H1 (cell line): ENCODE data around the gene GPR179. TPM values are rescaled to one million over a fixed set of nuclear protein-coding genes. Genes with fewer than 3 reads are reported as not detected.

Source experiments
- CTCF ChIA-PET: fragments of 300-600 bp; sonication (Branson Sonifier 250); formaldehyde crosslinking; loops from one replicate; lab custom pipeline; 2021; ENCODE audit not compliant: partially characterized antibody; lab: Charles Lee
- POLR2A ChIA-PET: fragments of 300-600 bp; sonication (Branson Sonifier 250); formaldehyde crosslinking; loops from one replicate; lab custom pipeline; 2021; ENCODE audit warnings: inconsistent platforms; ENCODE audit not compliant: partially characterized antibody; lab: Charles Lee
- DNase-seq, 2 experiments: peaks; one replicate each; pipeline versions ENCODE4 v3.0.0 to v3.0.0-alpha.2; 2010 to 2022; ENCODE audit warnings: low spot score in 2 of 2, low read depth in 1 of 2, mixed read lengths in 1 of 2
- FAIRE-seq: peaks from 2 replicates; lab custom pipeline; 2011; peaks lifted over from hg19 to GRCh38; lab: Jason Lieb, UNC
- H2AFZ ChIP-seq: 2 replicates; pipeline ENCODE4 v1.8.1; 2012; ENCODE audit warnings: low read length, inconsistent platforms
- H2AK5ac ChIP-seq: 2 replicates; pipeline ENCODE4 v1.6.1; 2013; ENCODE audit warnings: low read depth, low read length
- H2BK120ac ChIP-seq: replicated peaks from 2 replicates; pipeline ENCODE3; 2013; ENCODE audit warnings: low read depth, low read length, inconsistent platforms
- H2BK12ac ChIP-seq: 2 replicates; pipeline ENCODE4 v1.6.1; 2013; ENCODE audit warnings: low read depth, low read length
- H2BK15ac ChIP-seq: 2 replicates; pipeline ENCODE4 v1.6.1; 2013; ENCODE audit warnings: low read length
- H2BK20ac ChIP-seq: 2 replicates; pipeline ENCODE4 v1.6.1; 2013; ENCODE audit warnings: low read length
- H2BK5ac ChIP-seq: 2 replicates; pipeline ENCODE4 v1.6.1; 2013; ENCODE audit warnings: low read depth, low read length
- H3K14ac ChIP-seq: 2 replicates; pipeline ENCODE4 v1.6.1; 2013; ENCODE audit warnings: inconsistent platforms; ENCODE audit not compliant: insufficient read length
- H3K18ac ChIP-seq: 2 replicates; pipeline ENCODE4 v1.6.1; 2013; ENCODE audit warnings: low read length; ENCODE audit errors: extremely low read depth
- H3K23ac ChIP-seq: 2 replicates; pipeline ENCODE4 v1.6.1; 2013; ENCODE audit warnings: inconsistent platforms; ENCODE audit not compliant: insufficient read length
- H3K23me2 ChIP-seq: 2 replicates; pipeline ENCODE4 v1.6.1; 2013; ENCODE audit warnings: low read depth, low read length
- H3K27ac ChIP-seq: 2 replicates; pipeline ENCODE4 v1.6.1; 2011; ENCODE audit warnings: low read depth, low read length, inconsistent platforms
- H3K27me3 ChIP-seq, 4 experiments: replicated peaks in 1 of 4; 1 replicate in 1 of 4; 2 replicates in 3 of 4; pipeline versions ENCODE4 v1.6.1 to v1.8.1; 2011 to 2013; ENCODE audit warnings: low read length in 3 of 4, mild to moderate bottlenecking in 3 of 4, inconsistent platforms in 2 of 4, mixed read lengths in 2 of 4, moderate library complexity in 1 of 4; ENCODE audit not compliant: control insufficient read depth in 3 of 4, insufficient read depth in 3 of 4; ENCODE audit errors: extremely low read depth in 1 of 4
- H3K36me3 ChIP-seq, 4 experiments: 2 replicates each; pipeline versions ENCODE4 v1.6.1 to v1.8.1; 2011 to 2013; ENCODE audit warnings: mild to moderate bottlenecking in 4 of 4, low read length in 3 of 4, moderate library complexity in 2 of 4, control low read depth in 1 of 4, inconsistent platforms in 1 of 4; ENCODE audit not compliant: insufficient read depth in 4 of 4, control insufficient read depth in 2 of 4
- H3K4ac ChIP-seq: replicated peaks from 2 replicates; pipeline ENCODE3; 2013; ENCODE audit warnings: low read length, low read depth, mixed read lengths, inconsistent platforms; ENCODE audit not compliant: insufficient read length
- H3K4me1 ChIP-seq, 4 experiments: replicated peaks in 1 of 4; 1 replicate in 1 of 4; 2 replicates in 3 of 4; pipeline versions ENCODE4 v1.6.1 to v1.8.1; 2011 to 2013; ENCODE audit warnings: low read length in 3 of 4, inconsistent platforms in 2 of 4, mixed read lengths in 1 of 4; ENCODE audit not compliant: insufficient read depth in 4 of 4, control insufficient read depth in 3 of 4
- H3K4me2 ChIP-seq, 2 experiments: 2 replicates each; pipeline versions ENCODE4 v1.6.1 to v1.8.1; 2011 to 2013; ENCODE audit warnings: low read depth in 2 of 2, low read length in 2 of 2, control low read depth in 1 of 2, inconsistent platforms in 1 of 2, mild to moderate bottlenecking in 1 of 2; ENCODE audit not compliant: insufficient read depth in 1 of 2
- H3K4me3 ChIP-seq, 4 experiments: fragments of 200-600, 300-600 bp in 1 of 4; sonication (generic), shearing (Covaris generic), sonication (Bioruptor Twin) in 1 of 4; 2 replicates each; pipeline versions ENCODE4 v1.5.1 to v1.8.1; 2011 to 2016; ENCODE audit warnings: low read length in 4 of 4, low read depth in 3 of 4, control low read depth in 2 of 4, inconsistent platforms in 2 of 4, mild to moderate bottlenecking in 2 of 4, mixed read lengths in 1 of 4, moderate library complexity in 1 of 4; ENCODE audit not compliant: insufficient read depth in 2 of 4; ENCODE audit errors: extremely low read depth in 1 of 4
- H3K56ac ChIP-seq: replicated peaks from 2 replicates; pipeline ENCODE3; 2013; ENCODE audit warnings: low read depth, mild to moderate bottlenecking, mixed read lengths, low read length, inconsistent platforms; ENCODE audit not compliant: insufficient read length
- H3K79me1 ChIP-seq: 2 replicates; pipeline ENCODE4 v1.6.1; 2013; ENCODE audit warnings: low read depth, low read length, control low read depth
- H3K79me2 ChIP-seq, 2 experiments: 2 replicates each; pipeline versions ENCODE4 v1.6.1 to v1.8.1; 2012 to 2013; ENCODE audit warnings: low read length in 2 of 2, mild to moderate bottlenecking in 2 of 2, inconsistent platforms in 1 of 2; ENCODE audit not compliant: insufficient read depth in 2 of 2, control insufficient read depth in 1 of 2
- H3K9ac ChIP-seq, 4 experiments: replicated peaks in 1 of 4; 1 replicate in 1 of 4; 2 replicates in 3 of 4; pipeline versions ENCODE4 v1.6.1 to v1.8.1; 2011 to 2013; ENCODE audit warnings: low read depth in 3 of 4, low read length in 3 of 4, control low read depth in 2 of 4, mild to moderate bottlenecking in 2 of 4, moderate library complexity in 2 of 4, inconsistent platforms in 1 of 4; ENCODE audit errors: extremely low read depth in 1 of 4
- H3K9me3 ChIP-seq, 2 experiments: 2 replicates each; pipeline versions ENCODE4 v1.6.1 to v1.8.1; 2012 to 2013; ENCODE audit warnings: mild to moderate bottlenecking in 2 of 2, moderate library complexity in 2 of 2, control low read depth in 1 of 2, inconsistent platforms in 1 of 2, low read depth in 1 of 2, low read length in 1 of 2, mixed read lengths in 1 of 2; ENCODE audit not compliant: insufficient read depth in 2 of 2
- H4K20me1 ChIP-seq, 2 experiments: replicated peaks in 1 of 2; 2 replicates each; pipeline versions ENCODE3 to v1.8.1; 2011 to 2013; ENCODE audit warnings: inconsistent platforms in 2 of 2, low read length in 2 of 2, mild to moderate bottlenecking in 1 of 2; ENCODE audit not compliant: insufficient read depth in 2 of 2, control insufficient read depth in 1 of 2
- H4K5ac ChIP-seq: 2 replicates; pipeline ENCODE4 v1.6.1; 2013; ENCODE audit warnings: low read length, low read depth, mixed read lengths, inconsistent platforms; ENCODE audit not compliant: insufficient read length
- H4K8ac ChIP-seq: 2 replicates; pipeline ENCODE4 v1.8.0; 2013; ENCODE audit warnings: mild to moderate bottlenecking, moderate library complexity, low read length, inconsistent platforms; ENCODE audit not compliant: insufficient read depth; ENCODE audit errors: extremely low read depth
- H4K91ac ChIP-seq: replicated peaks from 2 replicates; pipeline ENCODE3; 2013; ENCODE audit warnings: low read length, mixed read lengths, inconsistent platforms; ENCODE audit not compliant: insufficient read length
- BRCA1 ChIP-seq: IDR thresholded peaks from 2 replicates; pipeline ENCODE4 v1.6.1; 2012; ENCODE audit warnings: low read depth, low read length, improper control_type of control experiment
- FOSL1 ChIP-seq: IDR thresholded peaks from 2 replicates; pipeline ENCODE4 v1.6.1; 2011; ENCODE audit warnings: mild to moderate bottlenecking, low read depth, low read length, moderate library complexity; ENCODE audit not compliant: insufficient read depth
- HDAC2 ChIP-seq, 2 experiments: fragments of 300-600 bp in 1 of 2; sonication (generic) in 1 of 2; IDR thresholded peaks; 2 replicates each; pipeline ENCODE4 v1.6.1; 2011 to 2012; ENCODE audit warnings: low read depth in 2 of 2, low read length in 2 of 2, mild to moderate bottlenecking in 2 of 2, moderate library complexity in 2 of 2, borderline replicate concordance in 1 of 2, inconsistent platforms in 1 of 2
- NANOG ChIP-seq: IDR thresholded peaks from 2 replicates; pipeline ENCODE4 v1.6.1; 2011; ENCODE audit warnings: low read length, low read depth, mild to moderate bottlenecking, inconsistent platforms; ENCODE audit not compliant: insufficient read depth, poor library complexity, severe bottlenecking
- POLR2AphosphoS5 ChIP-seq: IDR thresholded peaks from 2 replicates; pipeline ENCODE4 v1.6.1; 2011; ENCODE audit warnings: low read depth, low read length
- SP4 ChIP-seq: IDR thresholded peaks from 2 replicates; pipeline ENCODE4 v1.6.1; 2012; ENCODE audit warnings: low read length, inconsistent platforms
- TAF7 ChIP-seq: optimal IDR thresholded peaks from 2 replicates; pipeline ENCODE3; 2011; ENCODE audit warnings: low read depth, mild to moderate bottlenecking, inconsistent platforms, low read length, moderate library complexity, borderline replicate concordance
- ZNF274 ChIP-seq: IDR thresholded peaks from 2 replicates; pipeline ENCODE4 v1.7.0; 2012; ENCODE audit warnings: low read length, borderline replicate concordance; ENCODE audit errors: extremely low read depth
- WGBS, 2 experiments: shearing (Covaris generic) in 1 of 2; methylation state at CpG; one replicate each; pipeline versions ENCODE4 v1.1.6 to v1.1.7; 2013 to 2015; ENCODE audit warnings: low lambda C conversion rate in 2 of 2, mixed read lengths in 2 of 2, inconsistent platforms in 1 of 2, low coverage in 1 of 2, missing lambda C conversion rate in 1 of 2; ENCODE audit not compliant: insufficient replicate concordance in 2 of 2, insufficient coverage in 1 of 2, insufficient read length in 1 of 2; ENCODE audit errors: extremely low coverage in 1 of 2, missing lambda C conversion rate in 1 of 2; 5-methylcytosine and 5-hydroxymethylcytosine counted together
- polyA plus RNA-seq, 7 experiments: library from polyadenylated mRNA; depleted of rRNA in 3 of 7; stranded (reverse) in 5 of 7; unstranded in 2 of 7; fragments of >200 nt in 5 of 7; fragments of 200-250 nt in 2 of 7; gene quantifications; 1 replicate in 5 of 7; 2 replicates in 1 of 7; 4 replicates in 1 of 7; pipeline versions ENCODE4 v1.2.1 to v1.2.3, GENCODE V29; 2011 to 2013; ENCODE audit warnings: missing spikeins in 2 of 7, mixed read lengths in 2 of 7
- total RNA-seq: library from RNA; stranded (reverse); fragmentation: NEBNext Ultra II Directional; extraction: Animal tissue kit (Norgen Biotek cat#: 25700); gene quantifications from 2 replicates; pipeline ENCODE4 v1.2.1, GENCODE V29; 2021

The GPR179 gene
- total and polyA plus RNA-seq, 2 of the 8 experiments (the other 6 are each of a cell fraction or from before 2014, with no cell fraction given), result 0.02 to 0.07 TPM

DNA sequence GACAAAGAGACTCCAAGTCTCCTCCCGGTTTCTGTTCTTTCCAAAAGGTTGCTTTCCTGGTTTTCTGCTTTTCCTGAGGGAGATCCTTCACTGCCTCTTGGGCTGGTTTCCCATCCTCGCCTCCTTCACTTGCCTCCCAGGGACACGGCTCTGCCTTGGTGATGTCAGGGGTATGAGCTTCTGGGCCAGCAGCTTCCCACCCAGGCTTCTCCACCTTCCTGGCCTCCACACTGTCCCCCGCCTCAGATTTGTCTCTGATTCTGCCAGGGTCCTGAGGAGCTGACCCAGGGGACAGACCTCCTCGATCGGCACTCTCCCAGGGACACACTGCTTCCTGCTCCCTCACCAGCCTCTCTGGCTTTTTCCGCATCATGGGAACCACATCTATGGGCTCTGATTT lies 14.5 kb downstream of the GPR179 start:
- no peak overlapping the region for H2AFZ ChIP-seq
- H3K27me3 ChIP-seq, result no peaks in the 10 kb centered on the region
- no peak overlapping the region for H3K23ac ChIP-seq
- no peaks in the 10 kb centered on the region for H4K20me1 ChIP-seq
- H3K4me2 ChIP-seq, result no peak overlapping the region
- H4K8ac ChIP-seq, result no peak overlapping the region
- no peak overlapping the region for H2AK5ac ChIP-seq
- TF ChIP-seq ZNF274 (no peak), POLR2AphosphoS5 (no peak), HDAC2 (IDR thresholded peaks at IDR 0.05; ENCODE audit: borderline replicate concordance in 1 of 2, low read depth in 2 of 2, low read length in 2 of 2) (no peak), TAF7 (no peak), FOSL1 (no peak), BRCA1 (no peak), NANOG (no peak), SP4 (no peak)
- no peak overlapping the region for H2BK5ac ChIP-seq
- FAIRE-seq (no peak), DNase-seq (no peak)
- no peak overlapping the region for H3K27ac ChIP-seq
- no peaks in the 10 kb centered on the region for H3K36me3 ChIP-seq
- H3K79me2 ChIP-seq, result no peaks in the 10 kb centered on the region
- H2BK20ac ChIP-seq, result no peak overlapping the region
- no peak overlapping the region for H3K9ac ChIP-seq
- no peak overlapping the region for H3K4ac ChIP-seq
- H2BK12ac ChIP-seq, result no peak overlapping the region
- no peak overlapping the region for H3K18ac ChIP-seq
- no peak overlapping the region for H3K4me3 ChIP-seq
- H4K91ac ChIP-seq, result no peak overlapping the region
- H2BK120ac ChIP-seq, result no peak overlapping the region
- H3K9me3 ChIP-seq, result no peaks in the 10 kb centered on the region
- no peak overlapping the region for H4K5ac ChIP-seq
- H3K56ac ChIP-seq, result no peak overlapping the region
- POLR2A ChIA-PET, result interaction anchor here (0.6 to 2.9 kb wide), 9 partner anchors 9 to 85 kb away, joined by 3 to 13 read pairs (median 6); no protein-coding TSS in a partner anchor
- WGBS, 2 experiments, result 83% methylated on average over 7 of the region's 7 CpGs; no CpG with 5 or more reads in 1 of the 2 experiments
- H2BK15ac ChIP-seq, result no peak overlapping the region
- H3K14ac ChIP-seq, result no peak overlapping the region
- H3K4me1 ChIP-seq, result peaks cover 0 to 15% (median 7%) of the 10 kb centered on the region in 4 experiments; a peak in 5 of 7 replicates
- no peaks in the 10 kb centered on the region for H3K79me1 ChIP-seq
- CTCF ChIA-PET, result interaction anchor here (1.0 to 12.0 kb wide), 10 partner anchors 9 to 155 kb away, joined by 3 to 192 read pairs (median 4); partner anchors contain the start of genes GPR179 and SOCS7
- no peaks in the 10 kb centered on the region for H3K23me2 ChIP-seq
